Breast epithelium (tissue), 3 donors: ENCODE measurements around the gene RNF220.

ENCODE experiments used
- CTCF ChIP-seq, 3 donors: fragments of 450-650 bp; IDR thresholded peaks; one replicate each; pipeline ENCODE4 v1.5.1; 2016 to 2017; ENCODE audit warnings: antibody characterized with exemption in 3 of 3, mild to moderate bottlenecking in 3 of 3, moderate library complexity in 3 of 3
- POLR2A ChIP-seq: fragments of 450-650 bp; IDR thresholded peaks from one replicate; pipeline ENCODE4 v1.6.1; 2016; ENCODE audit warnings: antibody characterized with exemption, mild to moderate bottlenecking, moderate library complexity
- POLR2AphosphoS5 ChIP-seq, 3 donors: sonication (generic); formaldehyde crosslinking; IDR thresholded peaks; one replicate each; pipeline ENCODE4 v1.6.1; 2017; ENCODE audit warnings: antibody characterized with exemption in 3 of 3

- no peak for TF ChIP-seq CTCF (IDR thresholded peaks at IDR 0.05)
- no peak for TF ChIP-seq POLR2AphosphoS5 (IDR thresholded peaks at IDR 0.05)
- TF ChIP-seq POLR2A, result no peak
Observed at GRCh38 chr1:44673675-44674112, 268.6 kb downstream of the RNF220 start.
